Esophagus squamous epithelium (tissue), 4 donors: ENCODE measurements around the gene TNFAIP8L1.

Source experiments
- POLR2A ChIP-seq, 4 donors: fragments of 450-650 bp; IDR thresholded peaks; one replicate each; pipeline ENCODE4 v1.6.1; 2017; ENCODE audit warnings: antibody characterized with exemption in 4 of 4, mild to moderate bottlenecking in 4 of 4, moderate library complexity in 3 of 4
- TF ChIP-seq, protein P1 (sequence below), 6 experiments: fragments of 450-650 bp in 4 of 6; fragments of 200-600 bp in 2 of 6; sonication (generic) in 2 of 6; IDR thresholded peaks; one replicate each; pipeline ENCODE4 v1.5.1; 2016 to 2019; ENCODE audit warnings: antibody characterized with exemption in 6 of 6, mild to moderate bottlenecking in 4 of 6, moderate library complexity in 4 of 6

DNA sequence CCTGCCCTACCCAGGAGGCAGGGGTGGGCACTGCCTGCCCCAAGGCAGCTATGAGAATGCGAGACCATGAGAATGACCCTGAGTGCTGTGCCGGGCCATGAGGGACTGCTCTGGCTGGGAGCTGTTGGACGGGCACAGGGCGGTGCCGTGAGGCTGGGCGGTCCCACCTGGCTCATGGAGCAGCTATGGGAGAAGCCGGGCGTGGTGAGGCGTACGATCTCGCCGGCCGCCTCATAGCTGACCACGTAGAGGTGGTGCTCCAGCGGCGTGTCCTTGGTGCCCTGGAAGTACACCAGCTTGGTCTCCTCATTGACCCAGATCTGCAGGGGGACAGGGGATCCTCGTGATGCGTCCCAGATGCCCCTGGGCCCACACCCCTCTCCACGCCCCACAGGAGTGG lies 50.1 kb downstream of the TNFAIP8L1 start:
- TF ChIP-seq, protein P1, sequence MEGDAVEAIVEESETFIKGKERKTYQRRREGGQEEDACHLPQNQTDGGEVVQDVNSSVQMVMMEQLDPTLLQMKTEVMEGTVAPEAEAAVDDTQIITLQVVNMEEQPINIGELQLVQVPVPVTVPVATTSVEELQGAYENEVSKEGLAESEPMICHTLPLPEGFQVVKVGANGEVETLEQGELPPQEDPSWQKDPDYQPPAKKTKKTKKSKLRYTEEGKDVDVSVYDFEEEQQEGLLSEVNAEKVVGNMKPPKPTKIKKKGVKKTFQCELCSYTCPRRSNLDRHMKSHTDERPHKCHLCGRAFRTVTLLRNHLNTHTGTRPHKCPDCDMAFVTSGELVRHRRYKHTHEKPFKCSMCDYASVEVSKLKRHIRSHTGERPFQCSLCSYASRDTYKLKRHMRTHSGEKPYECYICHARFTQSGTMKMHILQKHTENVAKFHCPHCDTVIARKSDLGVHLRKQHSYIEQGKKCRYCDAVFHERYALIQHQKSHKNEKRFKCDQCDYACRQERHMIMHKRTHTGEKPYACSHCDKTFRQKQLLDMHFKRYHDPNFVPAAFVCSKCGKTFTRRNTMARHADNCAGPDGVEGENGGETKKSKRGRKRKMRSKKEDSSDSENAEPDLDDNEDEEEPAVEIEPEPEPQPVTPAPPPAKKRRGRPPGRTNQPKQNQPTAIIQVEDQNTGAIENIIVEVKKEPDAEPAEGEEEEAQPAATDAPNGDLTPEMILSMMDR (IDR thresholded peaks at IDR 0.05) = no peak
- TF ChIP-seq POLR2A (IDR thresholded peaks at IDR 0.05) = no peak
